ENCODE results near the gene KNCN. TPM values are rescaled to one million over a fixed set of nuclear protein-coding genes. Genes with fewer than 3 reads are reported as not detected.

KNCN gene
- not detected for total RNA-seq
- long read RNA-seq, result 0 reads

GRCh38 chr1:46551597-46552095, at the start of gene KNCN:
KNCN (minus strand) TSS chr1:46551647; CDS start chr1:46551215, 432 bp downstream.
- WGBS (ENCODE audit: insufficient coverage, low coverage, low lambda C conversion rate, missing lambda C conversion rate), result 70% methylated on average over 2 of the region's 6 CpGs
- DNase-seq (no peak), ATAC-seq (no peak)
- intact Hi-C loops (cut with DNase I), result no loop called here
- TF ChIP-seq, protein P1, sequence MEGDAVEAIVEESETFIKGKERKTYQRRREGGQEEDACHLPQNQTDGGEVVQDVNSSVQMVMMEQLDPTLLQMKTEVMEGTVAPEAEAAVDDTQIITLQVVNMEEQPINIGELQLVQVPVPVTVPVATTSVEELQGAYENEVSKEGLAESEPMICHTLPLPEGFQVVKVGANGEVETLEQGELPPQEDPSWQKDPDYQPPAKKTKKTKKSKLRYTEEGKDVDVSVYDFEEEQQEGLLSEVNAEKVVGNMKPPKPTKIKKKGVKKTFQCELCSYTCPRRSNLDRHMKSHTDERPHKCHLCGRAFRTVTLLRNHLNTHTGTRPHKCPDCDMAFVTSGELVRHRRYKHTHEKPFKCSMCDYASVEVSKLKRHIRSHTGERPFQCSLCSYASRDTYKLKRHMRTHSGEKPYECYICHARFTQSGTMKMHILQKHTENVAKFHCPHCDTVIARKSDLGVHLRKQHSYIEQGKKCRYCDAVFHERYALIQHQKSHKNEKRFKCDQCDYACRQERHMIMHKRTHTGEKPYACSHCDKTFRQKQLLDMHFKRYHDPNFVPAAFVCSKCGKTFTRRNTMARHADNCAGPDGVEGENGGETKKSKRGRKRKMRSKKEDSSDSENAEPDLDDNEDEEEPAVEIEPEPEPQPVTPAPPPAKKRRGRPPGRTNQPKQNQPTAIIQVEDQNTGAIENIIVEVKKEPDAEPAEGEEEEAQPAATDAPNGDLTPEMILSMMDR (IDR thresholded peaks at IDR 0.05), result no peak
- TF ChIP-seq POLR2A (IDR thresholded peaks at IDR 0.05), result no peak
- Histone ChIP-seq H3K4me3 (no peak within 1 kb of the TSS), H3K9me3 (no peaks in the 10 kb centered on the region), H3K36me3 (no peaks in the 10 kb centered on the region), H3K27me3 (no peaks in the 10 kb centered on the region), H3K4me1 (no peaks in the 10 kb centered on the region), H3K27ac (no peak within 1 kb of the TSS)

DNA sequence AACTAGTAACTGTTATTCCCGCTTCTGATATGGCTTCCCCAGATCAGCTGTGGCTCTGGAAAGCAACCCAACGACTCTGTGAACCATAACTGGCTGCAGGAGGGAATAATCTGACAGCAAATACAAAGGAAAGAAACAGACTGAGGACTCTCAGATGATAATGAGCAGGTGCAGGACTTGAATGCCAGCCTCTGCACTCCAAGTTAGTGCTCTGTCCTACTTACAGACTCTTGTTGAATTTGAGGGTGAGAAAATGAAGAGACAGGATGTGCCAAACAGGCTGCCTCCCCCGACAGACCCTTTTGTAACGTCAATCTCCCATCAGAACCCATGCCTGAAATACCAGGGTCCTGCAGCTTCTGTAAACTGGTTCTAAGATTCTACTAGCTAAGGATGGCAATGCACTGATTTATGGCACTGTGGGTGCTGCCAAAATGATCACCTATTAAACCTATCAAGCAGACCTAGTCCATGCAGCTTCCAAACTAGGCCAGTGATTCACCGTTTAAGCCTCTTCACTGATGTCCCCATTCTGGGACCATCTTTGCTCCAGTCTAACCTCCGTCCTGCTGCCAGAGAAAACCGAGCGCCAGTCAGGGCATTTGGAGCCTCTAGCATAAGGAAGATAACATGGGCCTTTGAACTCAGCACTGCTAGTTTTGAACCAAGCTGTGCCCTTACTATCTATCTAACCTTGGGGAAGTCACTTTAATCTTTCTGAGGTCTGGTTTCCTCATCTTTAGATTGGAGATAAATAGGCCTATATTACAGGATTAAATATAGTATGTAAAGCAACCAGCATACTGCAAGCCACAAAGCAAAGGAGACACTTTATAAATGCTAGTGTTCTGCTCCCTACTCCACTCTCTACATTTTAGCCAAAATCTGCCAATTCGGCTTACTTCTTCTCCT, 47.9 kb upstream of the KNCN start:
- intact Hi-C loops (cut with DNase I), result no loop called here
- DNase-seq, result no peak
- TF ChIP-seq, protein P1 (IDR thresholded peaks at IDR 0.05), result no peak
- TF ChIP-seq POLR2A (IDR thresholded peaks at IDR 0.05), result no peak
- no peak for ATAC-seq
- no peaks in the 10 kb centered on the region for H3K27me3 ChIP-seq
- peaks cover 0 to 8% (median 0%) of the 10 kb centered on the region in 4 donors for H3K4me1 ChIP-seq
- H3K36me3 ChIP-seq, result no peaks in the 10 kb centered on the region
- H3K27ac ChIP-seq, result no peak overlapping the region
- WGBS (ENCODE audit: insufficient coverage, low coverage, low lambda C conversion rate, missing lambda C conversion rate), result 88% methylated on average over 6 of the region's 9 CpGs
- no peak overlapping the region for H3K4me3 ChIP-seq
- no peaks in the 10 kb centered on the region for H3K9me3 ChIP-seq

GRCh38 chr1:46596846-46597245, 45.4 kb upstream of the KNCN start:
- no peak overlapping the region for H3K27ac ChIP-seq
- no peaks in the 10 kb centered on the region for H3K27me3 ChIP-seq
- 100% methylated on average over 2 of the region's 3 CpGs for WGBS (ENCODE audit: insufficient coverage, low coverage, low lambda C conversion rate, missing lambda C conversion rate)
- ATAC-seq (no peak), DNase-seq (no peak)
- TF ChIP-seq POLR2A (IDR thresholded peaks at IDR 0.05), result no peak
- TF ChIP-seq, protein P1 (IDR thresholded peaks at IDR 0.05), result no peak
- H3K36me3 ChIP-seq, result peaks cover 0 to 22% (median 9%) of the 10 kb centered on the region in 4 donors
- intact Hi-C loops (cut with DNase I), result no loop called here
- no peak overlapping the region for H3K4me3 ChIP-seq
- H3K4me1 ChIP-seq, result no peaks in the 10 kb centered on the region
- H3K9me3 ChIP-seq, result no peaks in the 10 kb centered on the region

- TF ChIP-seq POLR2A (IDR thresholded peaks at IDR 0.05), result no peak
- TF ChIP-seq, protein P1 (IDR thresholded peaks at IDR 0.05), result no peak
- WGBS (ENCODE audit: insufficient coverage, low coverage, low lambda C conversion rate, missing lambda C conversion rate), result 100% methylated on average over 1 of the region's 1 CpG
- intact Hi-C loops (cut with DNase I), result no loop called here
- ATAC-seq (no peak), DNase-seq (no peak)
- Histone ChIP-seq H3K36me3 (peaks cover 0 to 30% (median 13%) of the 10 kb centered on the region in 4 donors), H3K9me3 (no peaks in the 10 kb centered on the region), H3K4me3 (no peak overlapping the region), H3K4me1 (no peaks in the 10 kb centered on the region), H3K27me3 (no peaks in the 10 kb centered on the region), H3K27ac (peak overlapping the region in 1 of 3 donors; percentile 0)
These were observed 44.6 kb upstream of the KNCN start for GRCh38 chr1:46596036-46596435.
